ENCODE results near the gene TXNDC17.

DNA sequence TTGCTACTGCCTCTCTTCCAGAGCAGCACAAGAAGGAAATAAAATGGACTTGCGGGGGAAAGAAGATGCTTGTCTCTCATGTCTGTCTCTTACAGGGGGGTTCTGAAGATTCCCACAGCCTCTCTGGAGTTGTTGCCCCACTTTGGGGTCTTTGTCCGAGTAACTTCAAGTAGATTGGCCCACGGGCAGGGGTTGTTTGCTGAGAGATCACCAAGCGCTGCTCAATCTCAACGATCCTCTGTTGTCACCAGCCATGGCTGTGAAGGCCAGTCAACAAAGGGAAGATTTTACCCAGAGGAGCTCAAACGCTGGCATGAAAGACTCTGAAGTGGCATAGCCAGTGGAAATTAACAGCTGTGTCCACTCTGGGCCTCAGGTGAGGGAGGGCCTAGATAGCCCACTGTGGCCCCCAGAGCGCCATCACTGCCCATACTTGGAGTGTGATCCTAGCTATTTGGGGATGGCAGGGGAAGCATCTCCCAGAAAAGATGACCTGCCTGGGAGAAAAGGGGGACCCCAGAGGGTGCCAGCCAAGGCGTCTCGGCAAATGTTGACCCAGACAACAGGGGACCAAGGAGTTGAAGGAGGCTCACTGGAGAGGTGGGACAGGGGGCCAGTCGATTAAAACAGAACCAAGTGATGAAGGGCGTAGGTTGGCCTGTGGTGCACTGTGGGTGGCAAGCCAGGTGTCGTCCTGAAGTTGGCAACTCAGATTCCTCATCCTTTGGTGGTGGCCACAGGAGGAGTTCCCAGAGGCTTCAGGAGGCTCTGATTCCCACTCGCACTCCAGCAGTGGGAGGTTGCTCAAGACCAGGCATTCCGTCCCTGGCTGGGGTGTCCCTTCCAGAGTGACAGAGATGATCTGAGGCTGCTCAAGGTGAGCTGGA lies 44.3 kb downstream of the TXNDC17 start:
- TF ChIP-seq, protein P1, sequence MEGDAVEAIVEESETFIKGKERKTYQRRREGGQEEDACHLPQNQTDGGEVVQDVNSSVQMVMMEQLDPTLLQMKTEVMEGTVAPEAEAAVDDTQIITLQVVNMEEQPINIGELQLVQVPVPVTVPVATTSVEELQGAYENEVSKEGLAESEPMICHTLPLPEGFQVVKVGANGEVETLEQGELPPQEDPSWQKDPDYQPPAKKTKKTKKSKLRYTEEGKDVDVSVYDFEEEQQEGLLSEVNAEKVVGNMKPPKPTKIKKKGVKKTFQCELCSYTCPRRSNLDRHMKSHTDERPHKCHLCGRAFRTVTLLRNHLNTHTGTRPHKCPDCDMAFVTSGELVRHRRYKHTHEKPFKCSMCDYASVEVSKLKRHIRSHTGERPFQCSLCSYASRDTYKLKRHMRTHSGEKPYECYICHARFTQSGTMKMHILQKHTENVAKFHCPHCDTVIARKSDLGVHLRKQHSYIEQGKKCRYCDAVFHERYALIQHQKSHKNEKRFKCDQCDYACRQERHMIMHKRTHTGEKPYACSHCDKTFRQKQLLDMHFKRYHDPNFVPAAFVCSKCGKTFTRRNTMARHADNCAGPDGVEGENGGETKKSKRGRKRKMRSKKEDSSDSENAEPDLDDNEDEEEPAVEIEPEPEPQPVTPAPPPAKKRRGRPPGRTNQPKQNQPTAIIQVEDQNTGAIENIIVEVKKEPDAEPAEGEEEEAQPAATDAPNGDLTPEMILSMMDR (IDR thresholded peaks at IDR 0.05), result no peak
- no peak for TF ChIP-seq POLR2A (IDR thresholded peaks at IDR 0.05)
